Measurements from ENCODE around the gene PKP2.
"Not testable (repeated sequence)": the region's sequence is repeated elsewhere in the genome, so short reads cannot be mapped to it uniquely, and the experiment has no call there.

Gene PKP2

DNA sequence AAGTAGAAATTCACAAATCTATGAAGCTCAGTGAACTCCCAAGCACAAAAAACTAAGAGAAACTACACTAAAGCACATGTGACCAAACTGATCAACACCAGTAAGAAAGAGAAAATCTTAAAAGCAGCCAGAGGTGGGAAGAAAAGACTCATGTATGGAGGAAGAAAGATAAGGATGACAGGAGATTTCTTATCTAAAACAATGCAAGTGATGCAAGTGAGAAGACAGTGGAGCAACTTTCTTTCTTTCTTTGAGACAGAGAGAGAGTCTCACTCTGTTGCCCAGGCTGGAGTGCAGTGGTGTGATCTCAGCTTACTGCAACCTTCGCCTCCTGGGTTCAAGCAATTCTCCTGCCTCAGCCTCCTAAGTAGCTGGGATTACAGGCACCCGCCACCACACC is 34.9 kb downstream of the PKP2 start:
- not testable (repeated sequence) for DNase-seq (ENCODE audit: low read depth)

DNA sequence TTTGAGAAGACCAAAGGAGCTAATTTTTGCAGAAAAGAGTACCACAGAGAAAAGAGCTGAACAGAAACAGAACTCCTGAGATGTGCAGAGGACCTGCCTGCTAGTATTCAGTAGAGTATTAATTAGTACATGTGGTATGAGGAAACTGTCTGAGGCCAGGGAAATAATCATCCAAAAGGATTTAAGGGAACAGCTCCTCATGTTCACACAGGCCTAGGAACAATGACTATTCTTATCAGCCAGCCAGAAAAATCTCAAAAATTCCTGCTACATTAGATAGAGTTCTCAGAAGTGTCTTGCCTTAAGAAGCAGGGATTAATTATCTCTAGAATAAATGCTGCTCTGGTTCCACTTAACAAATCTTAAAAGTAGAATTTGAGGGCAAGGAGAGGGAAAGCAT is 36.4 kb downstream of the PKP2 start:
- no peak for DNase-seq (ENCODE audit: low read depth)

DNA sequence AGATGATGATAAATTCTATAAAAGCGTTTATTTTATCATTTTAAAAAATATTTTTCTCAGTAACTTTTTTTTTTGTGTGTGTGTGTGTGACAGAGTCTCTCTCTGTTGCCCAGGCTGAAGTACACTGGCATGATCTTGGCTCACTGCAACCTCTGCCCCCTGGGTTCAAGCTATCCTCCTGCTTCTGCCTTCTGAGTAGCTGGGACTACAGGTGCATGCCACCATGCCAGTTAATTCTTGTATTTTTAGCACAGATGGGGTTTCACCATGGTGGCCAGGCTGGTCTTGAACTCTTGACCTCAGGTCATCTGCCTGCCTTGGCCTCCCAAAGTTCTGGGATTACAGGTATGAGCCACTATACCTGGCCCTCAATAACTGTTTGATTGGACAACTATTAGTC is 37.2 kb downstream of the PKP2 start:
- no peak for DNase-seq (ENCODE audit: low read depth)

DNA sequence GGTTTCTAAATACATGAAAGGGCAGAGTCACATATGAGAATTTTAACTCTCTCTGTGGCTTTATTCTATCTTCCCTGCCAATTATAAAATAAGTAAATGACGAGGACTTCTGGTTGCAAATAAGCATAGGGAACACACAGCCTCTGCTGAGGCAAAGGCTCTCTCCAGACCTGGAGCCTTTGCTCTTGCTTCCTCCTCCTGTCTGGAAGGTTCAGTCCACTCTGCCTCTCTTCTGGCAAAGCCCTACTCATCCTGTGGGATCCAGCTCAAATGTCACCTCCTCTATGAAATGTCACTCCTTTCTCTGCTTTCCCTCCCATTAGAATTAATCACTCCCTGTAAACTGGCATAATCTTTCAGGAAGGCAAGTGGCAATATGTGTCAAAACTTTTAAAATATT is 41.9 kb downstream of the PKP2 start:
- DNase-seq (ENCODE audit: low read depth), result no peak

DNA sequence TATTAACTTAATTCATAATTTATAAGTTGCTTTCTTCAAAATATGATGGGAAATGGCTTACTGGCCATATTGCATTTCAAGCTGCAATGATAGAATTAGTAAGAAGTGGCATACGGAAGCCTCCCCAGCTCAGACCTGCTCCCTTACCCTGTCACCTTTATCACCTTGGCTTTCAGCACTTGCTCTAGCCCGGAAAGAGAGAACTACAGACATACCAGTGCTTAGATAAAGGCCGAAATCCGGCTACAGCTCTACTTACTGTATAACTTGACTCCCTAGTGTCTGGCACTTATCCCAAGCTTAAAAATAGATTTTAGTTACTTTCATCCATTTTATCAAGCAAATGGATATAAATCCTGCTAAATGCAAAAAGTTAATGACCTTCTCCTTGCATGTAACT is 42.5 kb downstream of the PKP2 start:
- no peak for DNase-seq (ENCODE audit: low read depth)

DNA sequence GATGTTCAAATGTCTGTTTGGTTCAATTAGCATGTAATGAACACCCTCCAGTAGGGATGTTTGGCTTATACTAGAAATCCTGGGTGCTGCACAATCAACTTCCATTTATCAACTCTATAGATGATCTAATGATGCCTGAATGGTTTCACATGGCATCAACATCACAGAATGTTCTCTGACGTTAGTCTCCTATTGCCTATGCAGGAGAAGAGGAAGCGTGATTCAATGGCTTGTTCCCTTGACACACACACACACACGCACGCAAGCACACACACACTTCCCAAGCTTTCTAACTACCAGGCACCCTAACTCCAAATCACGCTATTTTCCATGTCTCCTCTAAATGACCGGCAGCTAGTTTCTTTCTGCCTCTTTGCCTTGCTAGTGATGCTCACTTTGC is 49.3 kb downstream of the PKP2 start:
- DNase-seq (ENCODE audit: low read depth), result no peak

DNA sequence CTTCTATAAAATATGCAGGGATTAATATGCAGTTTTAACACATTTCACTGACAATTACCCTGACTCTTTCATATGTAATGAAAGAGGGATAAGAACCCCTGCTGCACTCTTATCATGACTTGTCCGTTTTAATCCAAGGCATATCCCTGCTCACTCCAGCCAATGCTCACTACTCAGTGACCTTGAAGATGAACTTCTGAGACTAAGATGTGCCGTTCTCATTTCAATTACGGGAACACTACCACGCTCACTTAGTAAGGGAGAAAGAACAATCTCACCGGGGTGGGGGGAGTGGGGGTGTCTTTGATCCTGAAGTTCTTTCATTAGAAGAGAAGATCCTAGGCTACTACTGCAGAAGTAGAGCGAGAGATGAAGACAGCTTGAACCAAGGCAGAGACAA is 50.5 kb downstream of the PKP2 start:
- no peak for DNase-seq (ENCODE audit: low read depth)

DNA sequence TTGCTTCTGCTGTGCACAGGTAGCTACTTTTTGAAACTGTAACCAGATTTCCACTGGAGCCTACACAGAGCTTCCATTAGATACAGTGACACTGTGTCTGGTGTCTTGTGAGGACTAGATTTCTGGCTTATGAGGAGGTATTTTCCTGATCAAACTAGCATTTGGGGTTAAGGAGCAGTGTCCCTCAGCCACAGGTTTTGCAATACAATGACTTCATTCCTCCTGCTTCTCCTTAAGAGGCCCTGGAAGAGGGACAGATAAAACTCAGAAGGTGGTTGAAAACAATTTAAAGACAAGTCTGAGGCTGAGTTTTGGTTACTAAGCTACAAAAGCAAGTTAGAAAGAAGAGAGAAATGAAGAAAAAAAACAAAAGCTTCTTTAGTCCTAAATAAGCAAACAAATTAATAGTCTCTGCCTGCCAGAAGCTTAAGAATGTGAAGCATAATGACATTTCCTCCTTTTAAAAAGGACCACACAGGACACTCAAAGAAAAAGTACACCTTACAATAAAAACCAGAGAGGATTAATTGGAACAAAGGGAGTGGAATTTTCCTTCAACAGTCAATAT is 53.0 kb downstream of the PKP2 start:
- DNase-seq (ENCODE audit: low read depth), result no peak

DNA sequence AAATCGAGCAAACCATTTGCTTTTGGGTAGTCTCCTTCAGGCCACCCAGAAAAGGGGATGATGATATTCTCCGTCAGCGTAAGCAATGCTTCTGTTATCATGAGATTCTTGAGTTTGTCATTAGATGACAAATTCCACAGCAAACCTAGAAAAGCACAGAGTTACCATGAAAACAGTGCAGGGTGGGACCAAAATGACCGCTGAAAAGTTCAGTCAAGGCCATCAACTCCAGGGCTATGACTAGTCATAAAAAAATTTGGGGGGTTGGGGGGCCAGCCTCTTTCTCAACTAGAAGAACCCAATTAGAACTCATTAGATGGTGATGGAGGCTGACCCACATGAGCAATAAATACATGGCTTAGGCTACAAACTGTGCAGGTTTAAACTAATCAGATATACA is 55.5 kb downstream of the PKP2 start:
- no peak for DNase-seq (ENCODE audit: low read depth)

DNA sequence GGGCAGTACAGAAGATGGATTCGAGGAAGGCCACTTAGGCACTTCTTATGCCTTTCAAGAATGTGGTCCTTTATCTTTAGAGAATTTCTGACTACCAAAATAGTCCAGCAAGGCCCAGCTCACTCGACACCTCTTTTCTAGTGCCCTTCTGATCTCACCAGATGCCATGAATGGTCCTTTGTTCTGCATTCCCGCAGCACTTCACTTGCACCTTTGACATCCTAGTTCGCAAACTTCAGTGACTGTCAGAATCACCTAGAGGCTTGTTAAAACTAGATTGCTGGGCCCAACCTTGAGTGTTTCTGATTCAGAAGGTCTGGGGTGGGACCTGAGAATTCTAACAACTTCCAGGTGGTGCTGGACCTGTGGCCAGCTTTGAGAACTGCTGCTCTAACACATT is 56.7 kb downstream of the PKP2 start:
- DNase-seq (ENCODE audit: low read depth), result no peak

DNA sequence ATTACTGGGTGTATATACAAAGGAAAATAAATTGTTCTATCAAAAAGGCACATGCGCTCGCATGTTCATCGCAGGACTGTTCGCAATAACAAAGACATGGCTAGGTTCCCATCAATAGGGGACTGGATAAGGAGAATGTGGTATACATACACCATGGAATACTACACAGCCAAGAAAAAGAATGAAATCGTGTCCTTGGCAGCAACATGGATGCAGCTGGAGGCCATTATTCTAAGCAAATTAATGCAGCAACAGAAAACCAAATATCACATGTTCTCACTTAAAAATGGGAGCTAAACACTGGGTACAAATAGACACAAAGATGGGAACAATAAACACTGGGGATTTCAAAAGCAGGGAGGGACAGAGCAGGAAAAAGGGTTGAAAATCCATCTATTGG is 58.6 kb downstream of the PKP2 start:
- no peak for DNase-seq (ENCODE audit: low read depth)

DNA sequence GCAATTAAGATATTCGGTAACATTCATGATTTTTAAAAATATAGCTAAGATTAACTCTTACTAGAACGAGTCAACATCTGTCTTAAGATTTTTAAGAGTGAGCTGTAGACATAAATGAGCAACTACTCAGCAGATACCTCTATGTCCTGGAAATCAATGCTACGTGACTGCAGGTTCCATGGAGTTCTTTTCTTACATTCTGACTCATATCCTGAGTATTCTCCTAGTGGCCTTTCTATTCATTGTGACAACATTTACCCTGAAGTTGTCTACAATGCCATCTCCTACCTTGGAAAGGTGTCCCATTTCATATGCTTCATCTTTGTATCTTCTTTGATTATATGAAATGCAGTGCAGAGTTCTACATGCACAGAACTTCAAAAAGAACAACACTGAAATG is 59.9 kb downstream of the PKP2 start:
- DNase-seq (ENCODE audit: low read depth), result no peak

DNA sequence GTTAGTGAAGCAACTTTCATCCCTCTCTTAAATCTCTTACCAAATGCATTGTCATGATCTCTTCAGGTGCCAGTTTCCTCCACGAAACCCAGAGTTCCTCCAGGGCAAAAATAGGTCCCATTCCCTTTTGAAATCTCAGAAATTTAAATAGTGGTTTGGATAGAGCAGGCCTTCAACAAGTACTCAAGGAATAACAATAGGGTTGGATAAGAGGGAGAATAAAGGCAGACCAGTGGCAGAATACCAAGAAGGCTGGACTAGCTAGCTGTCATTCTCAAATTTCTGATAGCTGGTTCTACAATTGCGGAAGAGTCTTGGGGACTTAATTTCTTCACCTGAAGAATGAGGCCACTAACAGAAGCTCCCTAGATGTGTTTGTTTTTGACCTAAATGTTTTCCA is 62.5 kb downstream of the PKP2 start:
- DNase-seq (ENCODE audit: low read depth), result no peak

DNA sequence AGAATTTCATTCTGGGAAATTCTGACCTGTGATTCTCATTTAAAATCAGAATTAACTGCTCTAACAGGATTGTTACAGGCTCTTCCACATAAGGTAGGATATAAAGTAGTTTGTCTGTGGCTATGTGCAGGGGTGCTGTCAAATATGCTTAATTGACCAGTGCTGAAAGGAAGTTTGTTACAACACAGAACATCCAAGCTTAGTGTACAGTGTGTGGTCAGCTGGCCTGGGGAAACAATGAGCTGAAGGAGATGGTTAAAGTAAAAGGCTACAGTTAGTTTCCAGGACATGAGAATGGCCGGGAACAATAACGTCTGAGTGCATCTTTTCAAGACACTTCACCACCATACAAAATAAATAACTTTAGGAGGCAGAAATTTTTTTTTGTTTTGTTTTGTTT is 68.0 kb downstream of the PKP2 start:
- DNase-seq (ENCODE audit: low read depth), result no peak

DNA sequence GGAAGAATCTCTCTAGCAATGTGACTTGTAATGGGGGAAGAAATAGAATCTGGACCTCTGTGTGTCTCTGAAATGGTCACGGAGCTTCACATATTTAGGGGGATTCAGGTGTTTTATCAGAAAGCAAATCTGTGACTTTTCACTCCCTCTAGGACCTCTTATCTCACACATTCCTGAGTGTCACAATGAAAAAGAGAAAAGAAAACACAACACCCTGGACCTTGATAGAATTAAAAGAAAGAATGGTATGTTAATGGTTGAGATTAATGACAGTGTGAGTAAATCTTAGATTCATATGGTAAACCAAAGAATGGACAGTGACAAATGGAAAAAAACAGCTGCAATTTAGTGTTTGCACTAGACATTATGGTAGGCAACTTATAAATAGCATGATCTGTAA is 68.5 kb downstream of the PKP2 start:
- DNase-seq (ENCODE audit: low read depth), result no peak

DNA sequence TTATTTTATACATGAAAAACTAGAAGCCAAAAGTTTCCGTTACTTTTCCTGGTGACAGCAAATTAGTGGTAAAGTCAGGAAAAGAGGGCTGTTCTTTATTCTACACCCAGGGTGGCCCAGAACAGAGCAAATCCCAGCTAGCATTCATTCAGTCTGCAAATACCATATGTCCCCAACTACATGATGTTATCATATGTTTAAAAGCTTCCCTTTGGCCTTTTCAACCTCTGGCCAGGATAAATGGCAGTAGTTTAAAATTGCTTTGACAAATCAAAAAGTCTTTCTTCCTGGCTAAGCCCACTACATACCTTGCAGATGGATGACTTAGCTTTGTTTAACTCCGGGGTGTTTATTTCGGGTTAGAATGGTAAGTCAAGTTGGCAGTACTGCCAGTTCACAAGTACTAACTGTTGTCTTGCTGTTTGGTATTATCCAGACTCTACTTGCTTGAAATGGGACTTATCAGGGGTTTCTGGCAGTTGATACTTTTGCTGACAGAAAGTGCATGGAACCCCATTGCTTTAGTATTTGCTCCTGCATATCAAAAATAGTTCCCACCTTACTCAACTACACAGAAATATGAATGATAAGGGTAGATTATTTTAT is 69.7 kb downstream of the PKP2 start:
- no peak for DNase-seq (ENCODE audit: low read depth)

DNA sequence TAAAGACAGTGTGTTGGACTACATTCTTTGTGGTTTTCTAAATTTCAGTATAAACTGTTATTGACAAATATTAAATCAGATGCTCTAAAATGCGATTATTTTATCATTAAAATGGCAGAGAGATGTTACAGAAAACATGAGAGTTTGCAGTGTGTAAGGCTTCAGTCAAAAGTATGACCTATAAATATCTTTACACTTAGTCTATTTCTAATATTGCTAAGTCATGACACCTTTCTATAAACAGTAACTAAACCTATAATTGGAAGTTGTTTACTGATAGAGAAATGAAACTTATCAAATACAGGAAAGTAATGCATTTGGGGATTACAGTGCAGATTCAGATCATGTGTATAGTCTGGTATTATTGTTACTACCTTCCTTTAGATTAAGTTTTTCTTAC is 72.0 kb downstream of the PKP2 start:
- no peak for DNase-seq (ENCODE audit: low read depth)

DNA sequence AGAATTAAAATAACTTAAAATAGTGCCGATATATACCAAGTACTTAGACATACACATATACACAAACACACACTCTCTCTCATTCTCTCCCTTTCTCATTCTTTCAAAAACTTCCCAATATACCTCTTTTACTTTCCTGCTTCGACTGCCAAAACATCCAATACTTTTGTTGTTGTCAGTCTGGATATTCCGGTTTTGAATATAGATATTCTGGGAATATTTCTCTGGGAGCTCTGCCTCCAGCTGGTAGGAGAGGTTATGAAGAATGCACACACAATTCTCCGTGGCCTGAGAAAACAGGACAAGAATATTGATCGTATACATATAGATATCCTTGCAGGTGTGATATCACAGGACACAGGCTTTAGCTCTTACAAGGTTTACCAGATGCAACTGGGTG is 74.2 kb downstream of the PKP2 start:
- DNase-seq (ENCODE audit: low read depth), result no peak

DNA sequence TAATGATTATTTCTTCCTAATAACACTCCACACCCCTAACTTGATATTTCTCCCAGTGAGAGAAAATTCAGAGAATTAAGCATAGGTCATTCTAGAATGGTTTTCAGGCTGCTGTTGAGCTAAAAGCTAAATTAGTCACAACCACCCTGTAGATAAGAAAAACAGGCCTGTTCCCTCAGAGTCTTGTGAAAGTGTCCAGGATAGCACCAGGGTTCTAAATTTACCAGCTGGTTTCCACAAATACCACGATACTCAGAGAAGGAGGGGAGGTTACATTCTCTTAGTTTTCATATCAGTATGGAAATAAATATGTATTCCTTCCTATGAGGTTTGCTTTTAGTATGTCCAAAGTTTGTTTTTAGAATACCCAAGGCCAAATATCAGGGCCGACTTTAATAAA is 74.9 kb downstream of the PKP2 start:
- DNase-seq (ENCODE audit: low read depth), result no peak

DNA sequence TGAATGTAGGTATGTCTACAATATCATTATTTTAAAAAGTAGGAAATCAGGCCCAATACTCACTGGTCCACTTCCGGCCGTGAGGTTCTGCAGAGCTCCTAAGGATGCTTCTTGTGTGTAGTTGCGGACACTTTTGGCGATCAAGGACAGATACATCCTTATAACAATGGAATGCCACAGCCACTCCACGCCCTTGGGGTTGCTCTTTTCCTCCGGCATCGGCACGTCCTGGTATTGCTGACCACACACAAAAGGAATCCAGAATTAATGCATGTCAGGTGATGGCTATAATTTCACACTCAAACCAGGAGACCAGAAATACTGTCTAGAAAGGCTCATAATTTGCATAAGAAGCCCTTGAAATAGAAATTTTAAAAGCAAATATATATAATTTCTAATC is 75.3 kb downstream of the PKP2 start:
- DNase-seq (ENCODE audit: low read depth), result no peak

DNA sequence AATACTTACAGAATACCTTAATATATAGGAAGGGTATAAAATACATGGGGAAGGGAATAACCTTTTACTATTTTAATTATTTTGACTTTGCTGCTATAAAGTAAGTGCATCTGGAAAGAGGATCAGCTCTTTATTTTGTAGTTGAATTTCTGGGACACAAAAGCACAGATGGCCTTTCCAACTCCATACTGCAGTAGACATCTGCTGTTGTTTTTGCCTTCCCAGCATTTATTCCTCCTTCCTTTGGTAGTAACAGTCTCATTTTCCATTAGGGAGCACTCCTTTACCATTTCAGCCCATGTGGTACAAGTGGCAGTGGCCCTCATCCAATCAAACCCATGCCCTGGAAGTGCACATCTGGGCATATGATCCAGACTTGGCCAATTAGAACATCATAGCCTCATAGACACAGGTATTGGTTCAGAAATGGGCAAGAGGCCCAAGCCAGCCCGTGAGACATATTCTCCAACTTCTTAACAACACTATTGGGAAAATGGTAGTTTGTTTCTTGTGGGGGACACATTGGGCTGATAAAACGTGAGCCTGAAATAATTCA is 76.1 kb downstream of the PKP2 start:
- DNase-seq (ENCODE audit: low read depth), result no peak

DNA sequence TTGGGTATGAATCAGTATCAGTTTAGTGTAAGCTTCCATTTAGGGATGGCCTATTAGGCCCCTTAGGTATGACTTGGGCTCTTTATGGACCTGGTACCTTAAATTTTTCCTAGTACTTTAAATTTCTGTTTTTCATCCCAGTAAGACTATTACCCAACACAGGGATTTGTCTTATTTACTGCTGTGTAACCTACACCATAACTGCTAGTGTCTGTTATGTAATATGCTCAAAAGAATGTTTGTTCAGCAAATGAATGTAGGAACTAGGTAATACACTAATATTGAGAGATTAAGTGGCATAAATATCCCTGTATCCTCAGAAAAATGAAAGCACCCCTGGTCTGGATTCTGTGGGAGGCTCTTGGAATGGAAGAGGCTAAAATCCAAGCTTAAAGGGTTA is 77.2 kb downstream of the PKP2 start:
- no peak for DNase-seq (ENCODE audit: low read depth)

DNA sequence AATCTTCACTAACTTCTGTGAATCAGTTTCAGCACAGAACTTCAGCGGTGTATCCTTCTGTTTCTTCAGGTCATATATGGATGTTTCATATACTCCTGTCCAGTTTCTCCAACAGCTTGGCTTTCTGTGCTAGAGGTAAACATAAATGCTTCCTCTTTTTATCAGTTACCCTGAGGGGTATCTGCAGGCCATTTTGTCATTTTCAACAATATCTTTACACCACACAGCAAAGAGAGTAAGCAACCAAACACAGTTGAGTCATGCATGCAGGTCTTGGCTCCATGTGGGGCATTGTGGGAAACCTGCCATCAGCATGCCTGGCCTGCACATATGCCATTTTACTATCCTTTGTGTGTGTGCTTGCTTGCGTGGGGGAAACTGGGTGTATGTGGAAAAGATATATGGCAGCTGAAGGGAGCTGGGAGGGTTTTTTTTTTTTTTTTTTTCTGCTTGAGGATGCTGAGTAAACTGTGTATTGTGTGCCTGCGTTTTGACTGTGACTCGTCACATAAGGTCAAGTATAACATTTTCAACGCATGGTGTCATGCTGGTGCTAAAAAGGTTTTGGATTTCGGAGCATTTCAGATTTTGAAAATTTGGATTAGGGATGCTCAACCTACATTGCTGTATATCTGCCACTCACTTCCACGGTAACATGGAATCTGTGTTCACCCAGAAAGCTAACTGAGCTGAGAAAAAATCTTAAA is 84.7 kb downstream of the PKP2 start:
- peak; percentile 49 for DNase-seq (ENCODE audit: low read depth)

DNA sequence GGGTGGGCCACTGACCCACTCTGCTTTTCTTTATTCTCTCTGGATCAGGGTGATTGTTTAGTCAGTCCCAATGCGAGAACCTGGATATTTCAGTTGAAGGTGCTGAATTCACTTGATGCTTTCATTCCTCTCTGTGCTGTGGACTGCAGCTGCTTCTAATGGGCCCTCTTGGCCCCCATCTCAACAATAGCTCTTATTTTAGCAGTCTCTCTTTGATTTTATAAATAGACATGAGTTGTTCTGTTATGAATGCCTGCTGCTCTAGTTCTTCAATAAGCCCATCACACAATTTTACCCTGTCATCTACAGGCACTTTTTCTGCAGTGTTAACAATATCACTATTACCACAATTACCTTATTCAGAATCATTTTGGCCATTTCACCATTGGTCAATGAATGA is 86.7 kb downstream of the PKP2 start:
- no peak for DNase-seq (ENCODE audit: low read depth)

Measured in HS-5 (cell line).